ENCODE measurements around the gene CAPN2. TPM values are rescaled to one million over a fixed set of nuclear protein-coding genes. Genes with fewer than 3 reads are reported as not detected.
A peak's percentile ranks its signal among the peaks of the same experiment; 100 is the strongest.

The CAPN2 gene
- total and polyA plus RNA-seq, 2 donors from 2014 or later = 175 to 276 TPM

DNA sequence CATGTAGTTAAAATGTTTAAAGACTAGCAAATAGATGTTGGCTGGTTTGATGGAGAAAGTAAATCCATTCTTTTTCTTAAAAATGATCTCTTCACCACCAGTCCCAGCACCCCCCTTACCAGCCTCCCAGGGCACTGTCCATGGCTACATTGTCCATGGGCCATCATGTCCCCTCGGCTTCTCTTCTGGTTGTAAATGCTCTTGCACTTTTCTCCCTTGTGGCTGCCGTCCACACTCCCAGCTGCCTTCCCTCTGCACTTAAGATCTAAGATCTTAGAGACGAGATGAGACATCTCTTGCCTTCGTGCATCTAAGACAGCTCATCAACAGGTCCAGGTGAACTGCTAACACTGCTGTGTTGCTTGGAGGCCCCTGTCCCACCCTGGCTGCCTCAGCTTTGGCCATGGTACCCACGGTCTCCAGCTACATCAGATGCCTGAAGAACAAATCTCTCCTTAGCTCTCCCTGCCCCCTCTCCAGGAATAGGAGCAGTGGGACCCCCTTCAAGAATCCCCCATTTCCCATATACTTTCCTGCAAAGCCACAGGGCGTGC, 11.1 kb downstream of the CAPN2 start:
- peaks cover 0 to 5% (median 2%) of the 10 kb centered on the region in 3 donors for H3K36me3 ChIP-seq (ENCODE audit: control insufficient read depth in 2 of 3, insufficient read depth in 3 of 3, low read length in 3 of 3)
- DNase-seq (no peak), FAIRE-seq (no peak)
- intact Hi-C loops (cut with DNase I) = no loop called here
- H3K4me1 ChIP-seq (ENCODE audit: control insufficient read depth in 2 of 3, insufficient read depth in 2 of 3, low read depth in 1 of 3, low read length in 3 of 3) = peaks cover 6 to 46% (median 45%) of the 10 kb centered on the region in 3 donors
- no peak overlapping the region for H3K27ac ChIP-seq (ENCODE audit: low read depth in 2 of 2, low read length in 2 of 2)
- TF ChIP-seq CTCF (IDR thresholded peaks at IDR 0.05; ENCODE audit: borderline replicate concordance, extremely low read depth, insufficient read depth) = no peak
- H3K9ac ChIP-seq (ENCODE audit: low read length in 3 of 3) = no peak overlapping the region
- H3K27me3 ChIP-seq (ENCODE audit: control insufficient read depth, insufficient read depth, low read length) = no peaks in the 10 kb centered on the region
- H3K4me3 ChIP-seq (ENCODE audit: low read length in 3 of 3) = no peak overlapping the region
- H3K9me3 ChIP-seq (ENCODE audit: control insufficient read depth in 2 of 3, insufficient read depth in 1 of 3, low read length in 3 of 3) = no peaks in the 10 kb centered on the region

- Histone ChIP-seq H3K9me3 (ENCODE audit: control insufficient read depth in 2 of 3, insufficient read depth in 1 of 3, low read length in 3 of 3) (no peaks in the 10 kb centered on the region), H3K4me3 (ENCODE audit: low read length in 3 of 3) (no peak overlapping the region), H3K36me3 (ENCODE audit: control insufficient read depth in 2 of 3, insufficient read depth in 3 of 3, low read length in 3 of 3) (peaks cover 0 to 4% (median 3%) of the 10 kb centered on the region in 3 donors), H3K27ac (ENCODE audit: low read depth in 2 of 2, low read length in 2 of 2) (no peak overlapping the region), H3K4me1 (ENCODE audit: control insufficient read depth in 2 of 3, insufficient read depth in 2 of 3, low read depth in 1 of 3, low read length in 3 of 3) (peaks cover 6 to 42% (median 41%) of the 10 kb centered on the region in 3 donors), H3K27me3 (ENCODE audit: control insufficient read depth, insufficient read depth, low read length) (no peaks in the 10 kb centered on the region), H3K9ac (ENCODE audit: low read length in 3 of 3) (no peak overlapping the region)
- FAIRE-seq (no peak), DNase-seq (peak in 1 of 5 donors; percentile 23)
- TF ChIP-seq CTCF (IDR thresholded peaks at IDR 0.05; ENCODE audit: borderline replicate concordance, extremely low read depth, insufficient read depth) = no peak
- intact Hi-C loops (cut with DNase I) = no loop called here
These were observed 12.0 kb downstream of the CAPN2 start for GRCh38 chr1:223724376-223724775.

DNA sequence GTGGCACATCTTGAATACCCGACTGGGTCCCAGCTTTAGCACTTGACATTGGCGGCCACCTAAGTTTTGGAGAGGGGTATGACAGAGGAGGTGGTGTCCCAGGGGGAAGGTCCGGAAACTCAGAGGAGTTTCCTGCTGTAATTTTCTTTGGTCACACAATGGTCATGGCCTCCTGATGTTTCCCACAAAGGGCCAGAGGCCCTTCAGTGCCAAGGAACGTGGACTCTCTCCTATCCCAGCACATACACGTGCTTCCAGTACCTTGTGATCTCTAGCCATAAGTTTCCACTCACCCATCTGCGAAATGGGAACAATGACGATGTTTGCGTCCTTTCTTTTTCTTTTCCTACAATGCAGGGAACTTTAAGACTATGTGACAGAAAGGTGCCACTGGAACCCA, 13.2 kb downstream of the CAPN2 start:
- FAIRE-seq = no peak
- Histone ChIP-seq H3K36me3 (ENCODE audit: control insufficient read depth in 2 of 3, insufficient read depth in 3 of 3, low read length in 3 of 3) (peaks cover 0 to 4% (median 3%) of the 10 kb centered on the region in 3 donors), H3K4me1 (ENCODE audit: control insufficient read depth in 2 of 3, insufficient read depth in 2 of 3, low read depth in 1 of 3, low read length in 3 of 3) (peaks cover 8 to 38% (median 36%) of the 10 kb centered on the region in 3 donors), H3K9ac (ENCODE audit: low read length in 3 of 3) (no peak overlapping the region), H3K9me3 (ENCODE audit: control insufficient read depth in 2 of 3, insufficient read depth in 1 of 3, low read length in 3 of 3) (no peaks in the 10 kb centered on the region), H3K27ac (ENCODE audit: low read depth in 2 of 2, low read length in 2 of 2) (peak overlapping the region in 1 of 2 donors; percentile 84), H3K4me3 (ENCODE audit: low read length in 3 of 3) (no peak overlapping the region), H3K27me3 (ENCODE audit: control insufficient read depth, insufficient read depth, low read length) (no peaks in the 10 kb centered on the region)
- no peak for TF ChIP-seq CTCF (IDR thresholded peaks at IDR 0.05; ENCODE audit: borderline replicate concordance, extremely low read depth, insufficient read depth)
- intact Hi-C loops (cut with DNase I) = no loop called here
- DNase-seq = peak in 1 of 5 donors; percentile 37

Data from kidney (tissue), 14 donors.